Measurements from ENCODE around the gene SYT1.

SYT1 gene

GRCh38 chr12:79482323-79482722 lies 617.7 kb downstream of the SYT1 start:
- no peak for DNase-seq (ENCODE audit: extremely low read depth, low read depth)
- TF ChIP-seq, protein P1, sequence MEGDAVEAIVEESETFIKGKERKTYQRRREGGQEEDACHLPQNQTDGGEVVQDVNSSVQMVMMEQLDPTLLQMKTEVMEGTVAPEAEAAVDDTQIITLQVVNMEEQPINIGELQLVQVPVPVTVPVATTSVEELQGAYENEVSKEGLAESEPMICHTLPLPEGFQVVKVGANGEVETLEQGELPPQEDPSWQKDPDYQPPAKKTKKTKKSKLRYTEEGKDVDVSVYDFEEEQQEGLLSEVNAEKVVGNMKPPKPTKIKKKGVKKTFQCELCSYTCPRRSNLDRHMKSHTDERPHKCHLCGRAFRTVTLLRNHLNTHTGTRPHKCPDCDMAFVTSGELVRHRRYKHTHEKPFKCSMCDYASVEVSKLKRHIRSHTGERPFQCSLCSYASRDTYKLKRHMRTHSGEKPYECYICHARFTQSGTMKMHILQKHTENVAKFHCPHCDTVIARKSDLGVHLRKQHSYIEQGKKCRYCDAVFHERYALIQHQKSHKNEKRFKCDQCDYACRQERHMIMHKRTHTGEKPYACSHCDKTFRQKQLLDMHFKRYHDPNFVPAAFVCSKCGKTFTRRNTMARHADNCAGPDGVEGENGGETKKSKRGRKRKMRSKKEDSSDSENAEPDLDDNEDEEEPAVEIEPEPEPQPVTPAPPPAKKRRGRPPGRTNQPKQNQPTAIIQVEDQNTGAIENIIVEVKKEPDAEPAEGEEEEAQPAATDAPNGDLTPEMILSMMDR (IDR thresholded peaks at IDR 0.05; ENCODE audit: low read depth, low read length) = no peak

- TF ChIP-seq, protein P1 (IDR thresholded peaks at IDR 0.05; ENCODE audit: low read depth, low read length) = no peak
- no peak for DNase-seq (ENCODE audit: extremely low read depth, low read depth)
Measured at GRCh38 chr12:79482921-79483320, 618.3 kb downstream of the SYT1 start.

DNA sequence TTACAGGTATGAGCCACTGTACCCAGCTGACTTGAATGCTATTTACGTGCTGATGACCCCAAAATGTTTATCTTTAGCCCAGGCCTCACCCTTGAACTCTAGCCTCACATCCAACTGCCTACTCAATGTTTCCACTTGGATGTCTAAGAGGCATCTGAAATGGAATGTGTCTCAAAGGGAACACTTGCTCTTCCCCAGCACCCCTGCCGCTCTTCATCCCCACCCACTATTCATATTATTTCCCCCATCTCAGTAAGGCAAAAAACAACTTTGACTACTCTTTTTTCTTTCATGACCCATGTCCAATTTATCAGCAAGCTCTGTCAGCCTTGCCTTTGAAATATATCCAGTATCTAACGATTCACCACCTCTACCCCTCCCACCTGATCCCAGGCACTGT lies 621.6 kb downstream of the SYT1 start:
- TF ChIP-seq, protein P1 (IDR thresholded peaks at IDR 0.05; ENCODE audit: low read depth, low read length) = no peak
- DNase-seq (ENCODE audit: extremely low read depth, low read depth) = no peak

GRCh38 chr12:79487386-79488110 lies 623.0 kb downstream of the SYT1 start:
- TF ChIP-seq, protein P1 (IDR thresholded peaks at IDR 0.05; ENCODE audit: low read depth, low read length) = no peak

More at GRCh38 chr12:79487386-79488110, 623.0 kb downstream of the SYT1 start:
- DNase-seq (ENCODE audit: extremely low read depth, low read depth) = peak; percentile 63

Data from AG09319 (cell line).